H1 (cell line): ENCODE results near the gene RERE. TPM values are rescaled to one million over a fixed set of nuclear protein-coding genes. Genes with fewer than 3 reads are reported as not detected.

Source experiments
- CBX5 ChIP-seq: fragments of 300-800, 300-1000 bp; sonication (generic); IDR thresholded peaks from 2 replicates; pipeline ENCODE4 v1.7.1; 2016; ENCODE audit warnings: antibody characterized with exemption, low read length, low read depth
- CBX8 ChIP-seq: fragments of 300-800, 300-1000 bp; sonication (generic); IDR thresholded peaks from 2 replicates; pipeline ENCODE4 v1.7.1; 2016; ENCODE audit warnings: low read depth, low read length, borderline replicate concordance
- EZH2 ChIP-seq: fragments of 200-600 bp; sonication (generic); IDR thresholded peaks from 2 replicates; pipeline ENCODE4 v1.7.1; 2012; ENCODE audit warnings: low read depth, mild to moderate bottlenecking, moderate library complexity, low read length, inconsistent platforms; ENCODE audit not compliant: severe bottlenecking
- RAD21 ChIP-seq, 2 experiments: IDR thresholded peaks in 1 of 2; conservative IDR thresholded peaks in 1 of 2; 2 replicates each; pipeline ENCODE4 v1.6.1; 2011; ENCODE audit warnings: low read depth in 2 of 2, low read length in 2 of 2, improper control_type of control experiment in 1 of 2, inconsistent platforms in 1 of 2, mild to moderate bottlenecking in 1 of 2, moderate library complexity in 1 of 2
- RXRA ChIP-seq: IDR thresholded peaks from 2 replicates; pipeline ENCODE4 v1.6.1; 2011; ENCODE audit warnings: low read depth, mild to moderate bottlenecking, low read length, moderate library complexity; ENCODE audit not compliant: insufficient read depth
- TAF1 ChIP-seq: IDR thresholded peaks from 2 replicates; pipeline ENCODE4 v1.6.1; 2011; ENCODE audit warnings: mild to moderate bottlenecking, low read depth, low read length
- TBP ChIP-seq: IDR thresholded peaks from 2 replicates; pipeline ENCODE4 v1.6.1; 2011; ENCODE audit warnings: low read depth, low read length, improper control_type of control experiment
- polyA plus RNA-seq, 7 experiments: library from polyadenylated mRNA; depleted of rRNA in 3 of 7; stranded (reverse) in 5 of 7; unstranded in 2 of 7; fragments of >200 nt in 5 of 7; fragments of 200-250 nt in 2 of 7; gene quantifications; 1 replicate in 5 of 7; 2 replicates in 1 of 7; 4 replicates in 1 of 7; pipeline versions ENCODE4 v1.2.1 to v1.2.3, GENCODE V29; 2011 to 2013; ENCODE audit warnings: missing spikeins in 2 of 7, mixed read lengths in 2 of 7
- total RNA-seq: library from RNA; stranded (reverse); fragmentation: NEBNext Ultra II Directional; extraction: Animal tissue kit (Norgen Biotek cat#: 25700); gene quantifications from 2 replicates; pipeline ENCODE4 v1.2.1, GENCODE V29; 2021

RERE gene
- total and polyA plus RNA-seq, 2 of the 8 experiments (the other 6 are each of a cell fraction or from before 2014, with no cell fraction given) = 15.3 to 142 TPM

DNA sequence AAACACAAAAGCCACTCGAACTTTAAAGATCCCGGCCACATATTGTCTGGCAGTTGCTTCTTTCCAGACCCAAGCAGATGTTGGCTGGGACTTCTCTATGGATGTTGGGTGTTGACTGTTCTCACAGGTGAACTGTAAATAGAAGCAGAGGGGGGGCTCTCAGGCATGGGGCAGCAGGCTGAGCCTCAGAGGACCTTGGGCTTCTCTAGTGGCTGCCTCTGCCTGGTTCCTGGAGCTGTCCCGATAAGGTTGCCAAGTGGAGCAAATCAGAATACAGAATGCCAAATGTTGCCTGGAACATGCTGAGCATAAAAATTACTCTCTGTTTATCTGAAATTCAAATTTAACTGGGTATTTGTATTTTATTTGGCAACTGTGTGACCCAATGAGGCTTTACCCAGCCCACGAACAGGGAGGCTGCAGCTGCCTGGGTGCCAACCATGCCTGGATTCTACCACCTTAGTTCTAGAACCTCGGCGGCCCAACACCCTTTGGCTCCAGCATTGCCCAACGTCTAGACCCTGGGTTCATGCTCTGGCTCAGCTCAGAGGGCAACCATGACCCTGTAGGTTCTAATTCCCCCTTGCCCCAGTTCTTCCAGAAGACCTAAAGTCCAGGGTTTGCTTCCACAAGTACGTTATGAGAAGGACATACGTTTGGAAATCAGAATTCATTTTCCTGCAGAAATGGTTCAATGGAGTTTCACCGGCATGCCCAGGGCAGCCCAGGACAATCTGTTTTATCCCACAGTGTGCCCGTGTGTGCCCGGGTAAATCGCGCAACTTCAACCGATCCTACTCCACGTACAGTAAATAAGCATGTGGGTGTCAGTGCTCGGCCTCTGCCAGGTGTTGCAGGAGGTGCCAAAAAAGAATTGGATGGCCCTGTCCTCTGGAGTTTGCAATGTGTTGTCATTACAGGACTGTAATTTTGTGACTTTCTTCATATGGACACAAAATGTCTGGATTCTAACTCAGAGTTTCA lies 504.9 kb downstream of the RERE start (continued):
- TF ChIP-seq RAD21 (IDR thresholded peaks at IDR 0.05 in 1 of 2, conservative IDR thresholded peaks at IDR 0.05 in 1 of 2; ENCODE audit: low read depth in 2 of 2, low read length in 2 of 2) = no peak
- no peak for TF ChIP-seq RXRA
- no peak for TF ChIP-seq CBX8
- TF ChIP-seq EZH2 = no peak
- no peak for TF ChIP-seq TAF1
- no peak for TF ChIP-seq TBP
- no peak for TF ChIP-seq CBX5
